Peyer's patch (tissue), 4 donors: Measurements from ENCODE around the gene CELF1. TPM values are rescaled to one million over a fixed set of nuclear protein-coding genes. Genes with fewer than 3 reads are reported as not detected.

Source experiments
- DNase-seq, 3 donors: peaks; one replicate each; pipeline ENCODE4 v3.0.0-alpha.2; 2017 to 2019
- H3K27ac ChIP-seq, 4 donors: fragments of 200-600 bp; sonication (generic); one replicate each; pipeline ENCODE4 v1.5.1; 2016 to 2019
- H3K27me3 ChIP-seq, 2 donors: fragments of 200-600 bp; sonication (generic); one replicate each; pipeline ENCODE4 v1.5.1; 2019
- H3K36me3 ChIP-seq, 3 donors: fragments of 200-600 bp; sonication (generic); one replicate each; pipeline ENCODE4 v1.5.1; 2016 to 2019
- H3K4me1 ChIP-seq, 4 donors: fragments of 200-600 bp; sonication (generic); one replicate each; pipeline ENCODE4 v1.5.1; 2016 to 2019
- H3K4me3 ChIP-seq, 4 donors: fragments of 200-600 bp; sonication (generic); 1 replicate in 3 of 4; 2 replicates in 1 of 4; pipeline ENCODE4 v1.5.1; 2016 to 2019; ENCODE audit warnings: mild to moderate bottlenecking in 1 of 4
- H3K9me3 ChIP-seq, 4 donors: fragments of 200-600 bp; sonication (generic); one replicate each; pipeline ENCODE4 v1.5.1; 2016 to 2019; ENCODE audit warnings: mild to moderate bottlenecking in 1 of 4
- POLR2A ChIP-seq, 2 donors: fragments of 450-650 bp; IDR thresholded peaks; one replicate each; pipeline ENCODE4 v1.5.1; 2017; ENCODE audit warnings: antibody characterized with exemption in 2 of 2, mild to moderate bottlenecking in 2 of 2, moderate library complexity in 2 of 2
- total RNA-seq, 4 donors: library from RNA; depleted of rRNA; stranded (reverse); fragments of >200 nt; gene quantifications; one replicate each; pipeline ENCODE4 v1.1.0, GENCODE V29; 2016
- TF ChIP-seq, protein P1 (sequence below), 6 experiments: fragments of 450-650 bp in 4 of 6; fragments of 200-600 bp in 2 of 6; sonication (generic) in 1 of 6; IDR thresholded peaks; one replicate each; pipeline ENCODE4 v1.5.1; 2017 to 2019; ENCODE audit warnings: antibody characterized with exemption in 6 of 6, mild to moderate bottlenecking in 3 of 6, moderate library complexity in 1 of 6

The CELF1 gene
- total RNA-seq, 4 donors from 2014 or later: 90.7 to 134 (median 121) TPM

DNA sequence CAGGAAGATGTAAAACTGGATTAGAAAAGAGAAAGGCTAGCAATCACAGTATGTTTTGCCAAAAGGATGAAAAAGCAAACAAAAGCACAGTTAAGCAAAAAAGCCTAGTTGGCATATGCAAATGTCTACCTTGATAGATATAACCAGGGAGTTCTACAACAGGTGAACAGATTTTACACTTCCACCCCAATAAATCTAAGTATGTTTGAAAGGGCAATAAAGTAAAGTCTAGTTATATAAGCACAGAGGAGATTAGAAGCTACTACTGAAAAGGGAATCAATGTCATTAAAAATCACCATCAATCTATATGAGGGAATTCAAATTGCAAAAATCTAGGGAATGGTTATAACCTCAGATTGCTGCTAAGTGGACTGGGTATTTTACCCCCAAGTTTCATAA, 49.7 kb downstream of the CELF1 start:
- DNase-seq: no peak
- Histone ChIP-seq H3K36me3 (no peaks in the 10 kb centered on the region), H3K4me1 (peaks cover 0 to 13% (median 2%) of the 10 kb centered on the region in 4 donors), H3K27me3 (no peaks in the 10 kb centered on the region), H3K4me3 (no peak overlapping the region), H3K9me3 (no peaks in the 10 kb centered on the region), H3K27ac (no peak overlapping the region)
- TF ChIP-seq, protein P1, sequence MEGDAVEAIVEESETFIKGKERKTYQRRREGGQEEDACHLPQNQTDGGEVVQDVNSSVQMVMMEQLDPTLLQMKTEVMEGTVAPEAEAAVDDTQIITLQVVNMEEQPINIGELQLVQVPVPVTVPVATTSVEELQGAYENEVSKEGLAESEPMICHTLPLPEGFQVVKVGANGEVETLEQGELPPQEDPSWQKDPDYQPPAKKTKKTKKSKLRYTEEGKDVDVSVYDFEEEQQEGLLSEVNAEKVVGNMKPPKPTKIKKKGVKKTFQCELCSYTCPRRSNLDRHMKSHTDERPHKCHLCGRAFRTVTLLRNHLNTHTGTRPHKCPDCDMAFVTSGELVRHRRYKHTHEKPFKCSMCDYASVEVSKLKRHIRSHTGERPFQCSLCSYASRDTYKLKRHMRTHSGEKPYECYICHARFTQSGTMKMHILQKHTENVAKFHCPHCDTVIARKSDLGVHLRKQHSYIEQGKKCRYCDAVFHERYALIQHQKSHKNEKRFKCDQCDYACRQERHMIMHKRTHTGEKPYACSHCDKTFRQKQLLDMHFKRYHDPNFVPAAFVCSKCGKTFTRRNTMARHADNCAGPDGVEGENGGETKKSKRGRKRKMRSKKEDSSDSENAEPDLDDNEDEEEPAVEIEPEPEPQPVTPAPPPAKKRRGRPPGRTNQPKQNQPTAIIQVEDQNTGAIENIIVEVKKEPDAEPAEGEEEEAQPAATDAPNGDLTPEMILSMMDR (IDR thresholded peaks at IDR 0.05): no peak
- TF ChIP-seq POLR2A (IDR thresholded peaks at IDR 0.05): no peak

DNA sequence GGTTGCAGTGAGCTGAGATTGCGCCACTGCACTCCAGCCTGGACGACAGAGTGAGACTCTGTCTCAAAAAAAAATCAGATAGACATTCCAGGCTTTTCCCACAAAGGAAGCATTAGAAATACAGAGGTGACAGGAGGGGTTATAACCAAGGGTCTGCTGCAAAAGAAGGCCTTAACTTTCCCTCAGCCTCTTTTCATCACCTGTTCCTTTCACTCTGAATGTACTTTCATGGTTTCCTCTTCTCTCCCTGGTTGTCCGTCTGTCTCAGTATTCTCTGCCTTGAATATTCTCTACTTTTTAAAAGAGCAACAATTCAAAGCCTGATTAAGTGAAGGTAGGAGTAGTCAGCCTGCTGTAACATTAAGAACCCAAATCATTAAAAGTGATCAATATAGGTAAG, 50.2 kb downstream of the CELF1 start:
- Histone ChIP-seq H3K27ac (no peak overlapping the region), H3K9me3 (no peaks in the 10 kb centered on the region), H3K36me3 (no peaks in the 10 kb centered on the region), H3K4me1 (peaks cover 0 to 8% (median 0%) of the 10 kb centered on the region in 4 donors), H3K27me3 (no peaks in the 10 kb centered on the region), H3K4me3 (no peak overlapping the region)
- DNase-seq: no peak
- TF ChIP-seq, protein P1 (IDR thresholded peaks at IDR 0.05): no peak
- TF ChIP-seq POLR2A (IDR thresholded peaks at IDR 0.05): no peak

DNA sequence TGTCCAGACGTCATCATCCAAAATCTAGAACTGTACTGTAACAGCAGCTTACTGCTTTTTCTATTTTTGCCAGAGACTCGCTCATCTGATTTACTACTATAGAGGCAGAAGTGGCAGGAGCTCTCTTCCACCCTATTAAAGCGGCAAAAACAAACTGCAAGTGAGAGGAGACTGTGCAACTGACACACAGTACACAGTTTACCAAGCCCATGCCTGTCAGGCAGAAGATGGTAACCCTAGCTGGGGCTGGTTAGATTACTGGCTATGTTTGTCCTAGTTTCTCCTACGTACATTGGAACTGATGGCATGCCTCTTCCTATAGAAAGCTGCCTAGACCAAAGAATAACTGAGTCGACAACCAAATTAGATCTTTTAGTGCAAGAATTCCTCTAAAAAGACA, 51.8 kb downstream of the CELF1 start:
- Histone ChIP-seq H3K4me1 (peaks cover 0 to 7% (median 0%) of the 10 kb centered on the region in 4 donors), H3K27ac (no peak overlapping the region), H3K9me3 (no peaks in the 10 kb centered on the region), H3K4me3 (no peak overlapping the region), H3K36me3 (no peaks in the 10 kb centered on the region), H3K27me3 (no peaks in the 10 kb centered on the region)
- no peak for DNase-seq
- no peak for TF ChIP-seq POLR2A (IDR thresholded peaks at IDR 0.05)
- TF ChIP-seq, protein P1 (IDR thresholded peaks at IDR 0.05): no peak

DNA sequence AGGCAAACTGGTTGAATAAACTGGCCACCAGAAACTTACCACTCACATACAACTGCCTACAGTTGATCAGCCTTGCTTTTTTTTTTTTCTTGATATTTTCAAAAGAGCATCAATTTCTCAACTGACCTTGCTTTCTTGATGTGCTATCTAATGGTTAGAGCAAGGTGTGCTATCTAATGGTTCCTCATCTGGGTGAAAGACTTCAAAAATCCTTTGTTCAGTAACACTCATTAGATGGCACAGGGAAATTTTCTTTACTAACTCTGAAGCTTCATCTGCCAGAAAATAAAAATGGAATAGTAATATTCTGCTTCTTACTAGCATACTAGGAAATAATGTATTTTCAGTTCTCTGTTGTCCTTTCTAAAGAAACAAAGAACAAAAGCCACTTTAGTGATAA, 52.8 kb downstream of the CELF1 start:
- Histone ChIP-seq H3K4me3 (no peak overlapping the region), H3K27me3 (no peaks in the 10 kb centered on the region), H3K27ac (no peak overlapping the region), H3K36me3 (no peaks in the 10 kb centered on the region), H3K4me1 (peaks cover 0 to 7% (median 0%) of the 10 kb centered on the region in 4 donors), H3K9me3 (no peaks in the 10 kb centered on the region)
- no peak for DNase-seq
- TF ChIP-seq POLR2A (IDR thresholded peaks at IDR 0.05): no peak
- TF ChIP-seq, protein P1 (IDR thresholded peaks at IDR 0.05): no peak

DNA sequence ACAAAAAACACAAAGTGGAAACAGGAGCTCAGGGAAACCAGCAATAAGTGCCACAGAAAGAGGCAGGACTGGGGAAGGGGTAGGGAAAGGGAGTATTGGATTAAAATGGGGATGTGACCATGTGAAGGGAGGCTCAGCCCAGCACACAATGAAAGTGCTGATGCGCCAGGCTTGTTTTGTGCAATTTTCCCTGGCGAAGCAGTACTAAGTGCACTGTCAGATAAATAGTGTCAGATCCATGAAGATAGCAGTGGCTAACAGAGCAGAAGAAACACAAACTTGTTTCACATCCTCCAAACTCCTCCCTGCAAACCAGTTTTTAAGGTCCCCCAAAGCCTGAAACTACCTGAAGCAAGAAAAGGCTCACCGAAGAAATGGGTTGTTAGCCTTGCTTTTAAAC, 53.3 kb downstream of the CELF1 start:
- H3K4me1 ChIP-seq: peaks cover 0 to 7% (median 0%) of the 10 kb centered on the region in 4 donors
- H3K27ac ChIP-seq: no peak overlapping the region

More for the DNA sequence above, 53.3 kb downstream of the CELF1 start:
- TF ChIP-seq, protein P1 (IDR thresholded peaks at IDR 0.05): no peak
- no peak for TF ChIP-seq POLR2A (IDR thresholded peaks at IDR 0.05)
- Histone ChIP-seq H3K9me3 (no peaks in the 10 kb centered on the region), H3K4me3 (no peak overlapping the region), H3K36me3 (no peaks in the 10 kb centered on the region), H3K27me3 (no peaks in the 10 kb centered on the region)
- DNase-seq: no peak
